GM21381 (cell line): Measurements from ENCODE around the gene ANKRD40CL.
"Not testable (repeated sequence)": the region's sequence is repeated elsewhere in the genome, so short reads cannot be mapped to it uniquely, and the experiment has no call there.

Experiments used
- ATAC-seq: cut with Tn5 transposase; IDR thresholded peaks from one replicate; pipeline ENCODE4 v1.9.1; 2021; ENCODE audit warnings: mild to moderate bottlenecking, moderate library complexity; ENCODE audit not compliant: unreplicated experiment

Gene ANKRD40CL

GRCh38 chr17:50767446-50767845 lies at the start of gene ANKRD40CL:
ANKRD40CL (minus strand) TSS chr17:50767518; CDS start chr17:50766913, 605 bp downstream.
- ATAC-seq: no peak

GRCh38 chr17:50816271-50816670 lies 49.0 kb upstream of the ANKRD40CL start:
- no peak for ATAC-seq

GRCh38 chr17:50815400-50815799 lies 48.1 kb upstream of the ANKRD40CL start:
- no peak for ATAC-seq

- ATAC-seq: no peak
Measured at GRCh38 chr17:50813583-50813982, 46.3 kb upstream of the ANKRD40CL start.

GRCh38 chr17:50808888-50809287 lies 41.6 kb upstream of the ANKRD40CL start:
- no peak for ATAC-seq

- no peak for ATAC-seq
Measured at GRCh38 chr17:50808413-50808812, 41.1 kb upstream of the ANKRD40CL start.

- no peak for ATAC-seq
Measured at GRCh38 chr17:50807675-50808074, 40.4 kb upstream of the ANKRD40CL start.

GRCh38 chr17:50807009-50807408 lies 39.7 kb upstream of the ANKRD40CL start:
- no peak for ATAC-seq

- ATAC-seq: no peak
Measured at GRCh38 chr17:50806141-50806643, 38.9 kb upstream of the ANKRD40CL start.

- no peak for ATAC-seq
Measured at GRCh38 chr17:50805486-50805885, 38.2 kb upstream of the ANKRD40CL start.

- ATAC-seq: not testable (repeated sequence)
Measured at GRCh38 chr17:50804749-50805475, 37.6 kb upstream of the ANKRD40CL start.

GRCh38 chr17:50803676-50804075 lies 36.4 kb upstream of the ANKRD40CL start:
- no peak for ATAC-seq

GRCh38 chr17:50802609-50803571 lies 35.6 kb upstream of the ANKRD40CL start:
- ATAC-seq: no peak

GRCh38 chr17:50800196-50800700 lies 32.9 kb upstream of the ANKRD40CL start:
- no peak for ATAC-seq

- no peak for ATAC-seq
Measured at GRCh38 chr17:50799582-50799981, 32.3 kb upstream of the ANKRD40CL start.

- no peak for ATAC-seq
Measured at GRCh38 chr17:50798424-50799288, 31.3 kb upstream of the ANKRD40CL start.

GRCh38 chr17:50797135-50797810 lies 30.0 kb upstream of the ANKRD40CL start:
- ATAC-seq: no peak

GRCh38 chr17:50794361-50794760 lies 27.0 kb upstream of the ANKRD40CL start:
- no peak for ATAC-seq

GRCh38 chr17:50793007-50793406 lies 25.7 kb upstream of the ANKRD40CL start:
- no peak for ATAC-seq

- ATAC-seq: no peak
Measured at GRCh38 chr17:50792132-50792531, 24.8 kb upstream of the ANKRD40CL start.
